H1 (cell line): ENCODE data around the gene TPD52L1. TPM values are rescaled to one million over a fixed set of nuclear protein-coding genes. Genes with fewer than 3 reads are reported as not detected.

Experiments used
- EZH2 ChIP-seq: fragments of 200-600 bp; sonication (generic); IDR thresholded peaks from 2 replicates; pipeline ENCODE4 v1.7.1; 2012; ENCODE audit warnings: low read depth, mild to moderate bottlenecking, moderate library complexity, low read length, inconsistent platforms; ENCODE audit not compliant: severe bottlenecking
- SIX5 ChIP-seq: IDR thresholded peaks from 2 replicates; pipeline ENCODE4 v1.6.1; 2011; ENCODE audit warnings: mild to moderate bottlenecking, low read depth, low read length
- TAF7 ChIP-seq: optimal IDR thresholded peaks from 2 replicates; pipeline ENCODE3; 2011; ENCODE audit warnings: low read depth, mild to moderate bottlenecking, inconsistent platforms, low read length, moderate library complexity, borderline replicate concordance
- polyA plus RNA-seq, 7 experiments: library from polyadenylated mRNA; depleted of rRNA in 3 of 7; stranded (reverse) in 5 of 7; unstranded in 2 of 7; fragments of >200 nt in 5 of 7; fragments of 200-250 nt in 2 of 7; gene quantifications; 1 replicate in 5 of 7; 2 replicates in 1 of 7; 4 replicates in 1 of 7; pipeline versions ENCODE4 v1.2.1 to v1.2.3, GENCODE V29; 2011 to 2013; ENCODE audit warnings: missing spikeins in 2 of 7, mixed read lengths in 2 of 7
- total RNA-seq: library from RNA; stranded (reverse); fragmentation: NEBNext Ultra II Directional; extraction: Animal tissue kit (Norgen Biotek cat#: 25700); gene quantifications from 2 replicates; pipeline ENCODE4 v1.2.1, GENCODE V29; 2021

The TPD52L1 gene
- total and polyA plus RNA-seq, 2 of the 8 experiments (the other 6 are each of a cell fraction or from before 2014, with no cell fraction given): 7.4 to 14.2 TPM

GRCh38 chr6:125304970-125305660, 151.5 kb downstream of the TPD52L1 start (continued):
- no peak for TF ChIP-seq SIX5
- no peak for TF ChIP-seq TAF7
- TF ChIP-seq EZH2: no peak
- TF ChIP-seq, all 59 proteins: peak for 0
